OCI-LY7 (cell line): ENCODE results near the gene MAMDC2. TPM values are rescaled to one million over a fixed set of nuclear protein-coding genes. Genes with fewer than 3 reads are reported as not detected.

Experiments used
- BruUV-seq: library from RNA; stranded (reverse); fragments of 400-500 nt; replicated peaks from 2 replicates; lab custom pipeline; 2021; lab: Mats Ljungman, UMichigan
- CTCF ChIA-PET: fragments of 300-600 bp; sonication (Branson Sonifier 250); formaldehyde crosslinking; loops from one replicate; lab custom pipeline; 2022; ENCODE audit warnings: antibody characterized with exemption; ENCODE audit not compliant: unreplicated experiment; lab: Charles Lee
- POLR2A ChIA-PET: fragments of 300-600 bp; sonication (Branson Sonifier 250); formaldehyde crosslinking; loops from one replicate; lab custom pipeline; 2022; ENCODE audit warnings: antibody characterized with exemption; lab: Charles Lee
- DNase-seq: peaks from one replicate; pipeline ENCODE4 v3.0.0-alpha.2; 2015; ENCODE audit warnings: low spot score
- H2AFZ ChIP-seq: fragments of 200-600 bp; sonication (generic), shearing (Covaris generic); 2 replicates; pipeline ENCODE4 v1.6.1; 2014; ENCODE audit warnings: mild to moderate bottlenecking, antibody characterized with exemption, low read length, moderate library complexity
- H3K27ac ChIP-seq: fragments of 200-600 bp; sonication (generic); 2 replicates; pipeline ENCODE4 v1.5.1; 2014; ENCODE audit warnings: mixed run types, low read depth, mild to moderate bottlenecking, moderate library complexity, low read length, inconsistent platforms; ENCODE audit not compliant: poor library complexity, severe bottlenecking
- H3K36me3 ChIP-seq: fragments of 200-600 bp; sonication (generic); 2 replicates; pipeline ENCODE4 v1.6.1; 2014; ENCODE audit warnings: mild to moderate bottlenecking, antibody characterized with exemption, low read length, moderate library complexity, mixed read lengths; ENCODE audit not compliant: insufficient read depth
- H3K4me1 ChIP-seq: fragments of 200-600 bp; sonication (generic); 2 replicates; pipeline ENCODE4 v1.5.1; 2014; ENCODE audit warnings: mild to moderate bottlenecking, low read length; ENCODE audit not compliant: insufficient read depth, poor library complexity, severe bottlenecking
- H3K4me2 ChIP-seq: fragments of 200-600 bp; sonication (generic); 2 replicates; pipeline ENCODE4 v1.6.1; 2014; ENCODE audit warnings: mild to moderate bottlenecking, low read length
- H3K4me3 ChIP-seq: fragments of 200-600 bp; sonication (generic); 2 replicates; pipeline ENCODE4 v1.5.1; 2014; ENCODE audit warnings: mild to moderate bottlenecking, low read depth, low read length; ENCODE audit not compliant: poor library complexity, severe bottlenecking
- H3K79me2 ChIP-seq: fragments of 200-600 bp; sonication (generic); 2 replicates; pipeline ENCODE4 v1.6.1; 2016; ENCODE audit warnings: low read depth, mild to moderate bottlenecking, low read length, moderate library complexity, mixed read lengths; ENCODE audit not compliant: insufficient read depth
- H3K9me2 ChIP-seq: fragments of 200-600 bp; sonication (generic); 2 replicates; pipeline ENCODE4 v1.6.1; 2016; ENCODE audit warnings: mild to moderate bottlenecking, low read length, mixed read lengths; ENCODE audit not compliant: insufficient read depth
- H3K9me3 ChIP-seq: fragments of 200-600 bp; sonication (generic); 2 replicates; pipeline ENCODE4 v1.6.1; 2014; ENCODE audit warnings: mild to moderate bottlenecking, mixed run types, low read length, mixed read lengths
- H4K20me1 ChIP-seq: fragments of 200-600 bp; sonication (generic); 2 replicates; pipeline ENCODE4 v1.6.1; 2014; ENCODE audit warnings: mild to moderate bottlenecking, antibody characterized with exemption, low read length, moderate library complexity, mixed read lengths; ENCODE audit not compliant: insufficient read depth
- EZH2phosphoT487 ChIP-seq: fragments of 200-600 bp; sonication (generic); IDR thresholded peaks from 2 replicates; pipeline ENCODE4 v1.6.1; 2018; ENCODE audit warnings: low read depth, borderline replicate concordance, mild to moderate bottlenecking, mixed run types, antibody characterized with exemption, low read length, moderate library complexity, mixed read lengths
- intact Hi-C: fragments of 100-400 bp; cut with micrococcal nuclease; formaldehyde crosslinking; loops from one replicate; pipeline ENCODE4 v1.10.0; 2022; ENCODE audit not compliant: unreplicated experiment
- total RNA-seq, 2 experiments: library from RNA; depleted of rRNA in 1 of 2; stranded (reverse); fragments of >200 nt in 1 of 2; shearing (Covaris generic) in 1 of 2; gene quantifications; 2 replicates each; pipeline ENCODE4 v1.2.3, GENCODE V29; 2014 to 2022
- TF ChIP-seq, protein P1 (sequence below): fragments of 200-600 bp; sonication (generic); conservative IDR thresholded peaks from 2 replicates; pipeline ENCODE4 v1.5.1; 2014; ENCODE audit warnings: mild to moderate bottlenecking, antibody characterized with exemption, low read length, moderate library complexity, mixed read lengths

MAMDC2 gene
- total RNA-seq, 2 experiments from 2014 or later: not detected

DNA sequence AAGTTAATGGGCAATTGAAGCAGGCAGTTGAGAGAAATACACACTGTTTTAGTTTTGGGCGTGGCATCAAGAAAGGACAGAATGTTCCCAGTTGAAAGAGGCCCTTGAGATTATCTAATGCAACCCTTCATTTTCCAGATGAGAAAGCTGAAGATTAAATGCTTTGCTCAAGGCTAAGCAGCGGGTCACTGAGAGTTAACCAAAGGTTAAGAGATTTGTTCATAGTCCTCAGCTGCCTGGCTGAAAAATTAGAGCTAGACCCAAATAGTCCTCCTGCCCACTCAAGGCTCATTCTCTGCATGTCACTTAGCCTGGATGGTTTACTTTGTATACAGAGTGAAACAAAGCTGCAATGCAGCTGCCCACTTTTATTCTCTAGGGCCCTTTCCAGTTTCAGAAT is 46.7 kb upstream of the MAMDC2 start:
- ChIA-PET CTCF (no interaction called here), POLR2A (interaction anchor here (0.5 to 1.2 kb wide), 2 partner anchors 11 to 1539 kb away, joined by 3 read pairs; no protein-coding TSS in a partner anchor)
- TF ChIP-seq, protein P1, sequence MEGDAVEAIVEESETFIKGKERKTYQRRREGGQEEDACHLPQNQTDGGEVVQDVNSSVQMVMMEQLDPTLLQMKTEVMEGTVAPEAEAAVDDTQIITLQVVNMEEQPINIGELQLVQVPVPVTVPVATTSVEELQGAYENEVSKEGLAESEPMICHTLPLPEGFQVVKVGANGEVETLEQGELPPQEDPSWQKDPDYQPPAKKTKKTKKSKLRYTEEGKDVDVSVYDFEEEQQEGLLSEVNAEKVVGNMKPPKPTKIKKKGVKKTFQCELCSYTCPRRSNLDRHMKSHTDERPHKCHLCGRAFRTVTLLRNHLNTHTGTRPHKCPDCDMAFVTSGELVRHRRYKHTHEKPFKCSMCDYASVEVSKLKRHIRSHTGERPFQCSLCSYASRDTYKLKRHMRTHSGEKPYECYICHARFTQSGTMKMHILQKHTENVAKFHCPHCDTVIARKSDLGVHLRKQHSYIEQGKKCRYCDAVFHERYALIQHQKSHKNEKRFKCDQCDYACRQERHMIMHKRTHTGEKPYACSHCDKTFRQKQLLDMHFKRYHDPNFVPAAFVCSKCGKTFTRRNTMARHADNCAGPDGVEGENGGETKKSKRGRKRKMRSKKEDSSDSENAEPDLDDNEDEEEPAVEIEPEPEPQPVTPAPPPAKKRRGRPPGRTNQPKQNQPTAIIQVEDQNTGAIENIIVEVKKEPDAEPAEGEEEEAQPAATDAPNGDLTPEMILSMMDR: no peak
- no peak for TF ChIP-seq EZH2phosphoT487
- Histone ChIP-seq H3K4me3 (no peak overlapping the region), H3K36me3 (no peaks in the 10 kb centered on the region), H3K27ac (no peak overlapping the region), H3K4me1 (no peaks in the 10 kb centered on the region), H3K9me3 (no peaks in the 10 kb centered on the region), H2AFZ (no peak overlapping the region), H3K9me2 (no peaks in the 10 kb centered on the region), H3K4me2 (no peak overlapping the region), H4K20me1 (no peaks in the 10 kb centered on the region), H3K79me2 (no peaks in the 10 kb centered on the region)
- no TSS peak for BruUV-seq
- no peak for DNase-seq
- intact Hi-C loops: no loop called here

DNA sequence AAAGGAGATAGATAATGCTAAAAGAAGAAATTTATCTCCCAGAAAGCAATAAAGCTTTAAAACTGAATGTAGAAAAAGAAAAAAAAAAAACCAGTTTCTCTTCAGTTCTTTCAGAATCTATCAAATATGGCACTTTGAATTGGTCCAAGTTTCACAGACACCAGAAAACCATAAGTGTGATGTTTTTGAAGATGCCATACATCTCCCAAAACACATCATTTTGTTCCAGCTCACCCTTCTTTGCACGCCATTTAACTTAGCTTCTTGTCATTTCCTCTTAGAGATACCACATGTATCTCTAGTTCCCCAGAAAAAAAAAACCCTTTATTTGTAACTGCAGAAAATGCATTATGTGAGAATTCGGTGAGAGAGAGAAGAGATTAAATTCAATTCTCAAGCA is 46.1 kb upstream of the MAMDC2 start:
- no peak overlapping the region for H3K4me3 ChIP-seq
- DNase-seq: no peak
- H3K27ac ChIP-seq: no peak overlapping the region
- BruUV-seq: no TSS peak
- no peaks in the 10 kb centered on the region for H3K9me3 ChIP-seq
- H4K20me1 ChIP-seq: no peaks in the 10 kb centered on the region
- no peak overlapping the region for H2AFZ ChIP-seq
- ChIA-PET CTCF (no interaction called here), POLR2A (interaction anchor here (0.5 to 1.2 kb wide), 2 partner anchors 11 to 1540 kb away, joined by 3 read pairs; no protein-coding TSS in a partner anchor)
- no peaks in the 10 kb centered on the region for H3K79me2 ChIP-seq
- H3K9me2 ChIP-seq: no peaks in the 10 kb centered on the region
- intact Hi-C loops: no loop called here
- no peaks in the 10 kb centered on the region for H3K4me1 ChIP-seq
- H3K4me2 ChIP-seq: no peak overlapping the region
- H3K36me3 ChIP-seq: no peaks in the 10 kb centered on the region
- TF ChIP-seq EZH2phosphoT487: no peak
- TF ChIP-seq, protein P1: no peak

DNA sequence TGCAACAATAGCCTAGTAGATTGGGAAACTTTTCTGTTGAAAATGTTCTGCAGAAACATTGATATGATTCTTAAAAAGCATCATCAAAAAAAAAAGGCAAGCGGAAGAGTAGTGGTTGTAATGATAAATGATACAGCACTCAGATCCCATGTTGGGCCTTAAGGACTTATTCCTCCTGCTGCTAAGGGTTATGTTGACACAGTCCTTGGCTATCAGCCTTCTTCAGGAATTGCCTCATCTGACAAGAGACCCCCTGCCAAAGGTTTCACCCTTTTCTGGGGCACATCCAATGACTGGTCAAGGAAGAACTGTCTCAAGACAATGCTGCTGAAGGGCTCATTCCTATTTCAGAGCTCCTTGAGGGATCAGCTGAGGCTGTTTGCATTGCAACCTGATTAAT is 44.3 kb upstream of the MAMDC2 start:
- no TSS peak for BruUV-seq
- Histone ChIP-seq H3K36me3 (no peaks in the 10 kb centered on the region), H3K9me3 (no peaks in the 10 kb centered on the region), H4K20me1 (no peaks in the 10 kb centered on the region), H3K4me3 (no peak overlapping the region), H3K27ac (no peak overlapping the region), H2AFZ (no peak overlapping the region), H3K79me2 (no peaks in the 10 kb centered on the region), H3K9me2 (no peaks in the 10 kb centered on the region), H3K4me2 (no peak overlapping the region), H3K4me1 (no peaks in the 10 kb centered on the region)
- intact Hi-C loops: no loop called here
- no peak for DNase-seq
- TF ChIP-seq, protein P1: no peak
- no peak for TF ChIP-seq EZH2phosphoT487
- ChIA-PET CTCF (no interaction called here), POLR2A (interaction anchor here (0.7 kb wide), 1 partner anchor 911 kb away, joined by 3 read pairs; no protein-coding TSS in a partner anchor)
